ENCODE data around the gene RGL3. TPM values are rescaled to one million over a fixed set of nuclear protein-coding genes. Genes with fewer than 3 reads are reported as not detected.
"Not testable (repeated sequence)": the region's sequence is repeated elsewhere in the genome, so short reads cannot be mapped to it uniquely, and the experiment has no call there.

RGL3 gene
- total RNA-seq, 1 donor from 2014 or later, result not detected

- no peak for DNase-seq
Measured at GRCh38 chr19:11361771-11362731, 57.1 kb downstream of the RGL3 start.

- DNase-seq, result no peak
Measured at GRCh38 chr19:11361037-11361770, 57.9 kb downstream of the RGL3 start.

DNA sequence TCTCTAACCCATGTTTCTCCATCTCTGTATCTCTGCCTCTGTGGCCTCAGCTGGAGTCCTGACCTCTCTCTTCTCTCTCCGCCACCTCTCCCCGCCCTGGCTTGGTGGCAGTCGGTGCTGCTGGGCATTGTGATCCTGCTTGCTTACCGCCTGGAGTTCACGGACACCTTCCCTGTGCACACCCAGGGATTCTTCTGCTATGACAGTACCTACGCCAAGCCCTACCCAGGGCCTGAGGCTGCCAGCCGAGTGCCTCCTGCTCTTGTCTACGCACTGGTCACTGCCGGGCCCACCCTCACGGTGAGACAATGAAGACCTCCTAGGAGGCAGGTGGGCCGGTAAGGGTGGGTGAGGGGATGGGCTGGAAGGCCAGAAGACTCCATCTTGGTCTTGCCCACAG, 59.7 kb downstream of the RGL3 start:
- no peak for DNase-seq

- DNase-seq, result no peak
Measured at GRCh38 chr19:11356676-11357550, 62.2 kb downstream of the RGL3 start.

DNA sequence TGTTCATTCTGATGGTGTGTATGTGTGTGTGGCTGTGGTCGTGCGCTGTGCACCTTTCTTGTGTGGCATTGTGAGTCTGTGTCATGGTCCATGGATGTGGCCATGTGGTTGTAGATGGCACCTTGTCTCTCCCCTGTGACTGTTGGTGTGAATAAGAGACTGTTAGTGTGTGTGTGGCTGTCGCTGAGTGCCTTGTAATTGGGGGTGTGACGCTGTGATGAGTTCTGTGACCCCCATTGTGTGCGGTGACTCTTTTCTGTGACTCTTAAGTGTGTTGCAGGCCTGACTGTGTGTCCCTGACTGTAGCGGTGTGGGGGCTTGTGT, 63.1 kb downstream of the RGL3 start:
- DNase-seq, result no peak

DNA sequence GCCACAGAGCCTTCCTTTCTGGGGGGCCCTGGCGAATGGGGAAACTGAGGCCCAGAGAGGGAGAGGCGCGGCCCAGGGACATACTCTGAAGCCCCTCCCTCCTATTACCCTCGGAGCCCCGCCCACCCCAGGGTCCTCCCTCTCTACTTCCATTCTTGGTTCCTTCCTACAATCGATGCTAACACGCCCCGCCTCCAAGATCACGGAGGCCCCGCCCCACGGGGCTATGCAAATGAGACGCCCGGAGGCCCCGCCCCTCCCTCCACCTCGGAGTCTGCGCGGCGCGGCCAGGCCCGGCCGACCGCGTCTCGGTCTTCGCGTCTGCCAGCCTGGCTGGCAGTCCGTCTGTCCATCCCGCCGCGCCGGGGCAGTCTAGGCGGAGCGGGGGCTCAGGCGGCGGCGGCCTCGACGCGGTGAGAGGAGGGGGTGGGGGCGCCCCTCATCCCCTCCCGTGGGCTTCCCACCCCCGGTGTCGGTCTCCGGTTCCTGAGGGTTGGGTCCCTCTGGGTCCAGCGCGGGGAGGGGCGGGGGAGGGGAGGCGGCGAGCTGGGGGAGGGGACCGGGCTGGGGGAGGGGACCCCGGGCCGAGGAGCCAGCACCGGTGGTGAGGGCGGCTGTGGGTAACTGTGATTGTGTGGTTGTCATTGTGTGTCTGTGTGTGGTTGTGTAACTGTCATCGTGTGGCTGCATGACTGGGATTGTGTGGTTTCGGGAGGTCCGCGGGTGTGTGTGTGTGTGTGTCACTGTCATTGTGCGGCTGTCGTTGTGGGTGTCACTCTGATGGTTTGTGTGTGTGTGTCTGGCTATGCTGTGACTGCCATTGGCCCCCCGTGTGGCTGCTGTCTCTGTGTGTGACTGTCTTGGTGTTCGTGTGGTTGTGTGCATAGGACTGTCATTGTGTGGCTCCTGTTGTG, 63.7 kb downstream of the RGL3 start, which contains the start of gene PLPPR2:
TSS of gene PLPPR2 (plus strand) at position 273 of the 914 bp plus-strand sequence. CDS start 2,242 bp downstream, outside the sequence.
- peak; percentile 87 for DNase-seq

DNA sequence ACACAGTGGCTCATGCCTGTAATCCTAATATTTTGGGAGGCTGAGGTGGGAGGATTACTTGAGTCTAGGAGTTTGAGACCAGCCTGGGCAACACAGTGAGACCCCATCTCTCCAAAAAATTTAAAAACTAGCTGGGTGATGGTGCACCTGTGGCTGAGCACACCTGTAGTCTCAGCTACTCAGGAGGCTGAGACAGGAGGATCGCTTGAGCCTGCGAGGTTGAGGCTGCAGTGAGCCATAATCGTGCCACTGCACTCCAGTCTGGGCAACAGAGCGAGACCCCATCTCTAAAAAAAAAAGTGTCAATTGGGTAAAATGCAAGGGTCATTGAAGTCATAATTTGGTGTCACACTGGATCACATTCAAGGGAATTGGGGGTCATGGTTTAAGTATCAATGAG, 65.0 kb downstream of the RGL3 start:
- not testable (repeated sequence) for DNase-seq

- no peak for DNase-seq
Measured at GRCh38 chr19:11349171-11349570, 69.9 kb downstream of the RGL3 start.

DNA sequence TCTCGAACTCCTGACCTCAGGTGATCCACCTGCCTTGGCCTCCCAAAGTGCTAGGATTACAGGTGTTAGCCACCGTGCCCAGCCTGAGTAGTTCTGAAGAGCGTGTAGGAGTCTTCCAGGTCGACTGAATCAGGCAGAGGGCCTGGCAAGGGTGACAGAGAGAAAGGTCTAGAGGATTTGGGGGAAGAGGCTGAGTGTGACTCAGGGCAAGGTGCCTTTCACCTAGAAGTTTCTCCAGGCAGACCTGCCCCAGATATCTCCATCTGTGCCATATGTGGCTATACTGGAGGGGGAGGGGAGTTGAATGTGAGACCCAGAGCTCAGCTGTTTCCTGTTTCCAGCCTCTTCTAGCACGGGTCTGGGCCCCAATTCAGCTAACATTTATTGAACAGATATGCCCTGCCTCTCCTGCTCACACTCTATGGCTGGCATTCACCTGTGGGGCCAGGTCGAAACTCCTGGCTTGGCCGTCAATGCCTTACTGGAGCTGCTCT, 71.5 kb downstream of the RGL3 start:
- no peak for DNase-seq

GRCh38 chr19:11346104-11346940, 72.8 kb downstream of the RGL3 start, which contains the start of the genes CCDC159 and TMEM205:
CCDC159 (plus strand) TSS chr19:11346519; CDS start chr19:11346607, 88 bp downstream.
TMEM205 (minus strand) TSS chr19:11346268; CDS start chr19:11345619, 649 bp downstream.
- DNase-seq, result peak; percentile 99

DNA sequence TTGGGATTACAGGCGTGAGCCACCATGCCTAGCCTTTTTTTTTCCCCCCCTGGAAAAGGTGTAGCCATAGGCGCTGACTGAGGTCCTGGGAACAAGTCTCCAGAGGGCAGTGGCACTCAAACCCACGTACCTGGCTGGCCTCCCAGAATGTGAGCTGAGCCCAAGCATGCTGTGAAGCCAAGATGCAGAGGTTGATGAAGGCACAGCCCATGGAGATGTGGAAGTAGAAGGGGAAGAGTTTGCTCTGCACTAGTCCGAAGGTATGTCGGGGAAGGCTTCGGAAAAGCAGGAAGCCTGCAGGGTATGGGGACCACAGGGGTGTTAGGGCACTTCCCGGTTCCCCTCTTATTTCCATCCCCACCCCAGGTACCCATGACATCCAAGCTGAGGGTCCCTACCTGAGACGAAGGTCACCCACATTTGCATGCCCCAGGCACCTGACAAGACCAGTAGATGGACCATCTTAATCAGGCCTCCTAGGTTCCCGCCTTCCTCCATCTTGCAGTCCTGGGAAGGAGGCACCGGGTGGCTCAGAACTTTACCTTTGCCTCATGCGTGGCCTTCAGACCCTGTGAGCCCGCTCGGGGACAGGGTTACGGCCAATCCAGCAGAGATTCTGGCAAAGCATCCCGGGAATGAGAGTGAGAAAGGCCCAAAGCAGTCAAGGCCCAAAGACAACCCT, 73.9 kb downstream of the RGL3 start:
- DNase-seq, result no peak

Small RNA genes within 50 kb of the gene (small RNA-seq; reads per million reads assigned to genes)
- gene RF00019, result not detected

Other genes starting within 250 kb of the RGL3 start
- 10.6 TPM for gene KANK2, start 221.8 kb downstream of the RGL3 start, total RNA-seq
- gene ANGPTL8, start 179.7 kb downstream of the RGL3 start, total RNA-seq, result not detected
- 1.7 TPM for gene DOCK6, start 156.8 kb downstream of the RGL3 start, total RNA-seq
- not detected for gene TSPAN16, start 123.2 kb downstream of the RGL3 start, total RNA-seq
- 24.0 TPM for gene RAB3D, start 79.7 kb downstream of the RGL3 start, total RNA-seq
- 28.7 TPM for gene TMEM205, start 73.0 kb downstream of the RGL3 start, total RNA-seq
- gene CCDC159, start 72.8 kb downstream of the RGL3 start, total RNA-seq, result 2.3 TPM
- gene PLPPR2, start 63.9 kb downstream of the RGL3 start, total RNA-seq, result 28.2 TPM
- 1.6 TPM for gene SWSAP1, start 44.6 kb downstream of the RGL3 start, total RNA-seq
- 4.8 TPM for gene EPOR, start 35.0 kb downstream of the RGL3 start, total RNA-seq
- gene ODAD3, start 15.8 kb upstream of the RGL3 start, total RNA-seq, result 0.47 TPM
- 60.2 TPM for gene PRKCSH, start 16.3 kb upstream of the RGL3 start, total RNA-seq
- 105 TPM for gene ELAVL3, start 61.7 kb upstream of the RGL3 start, total RNA-seq
- 8.3 TPM for gene ZNF653, start 86.5 kb upstream of the RGL3 start, total RNA-seq
- 25.3 TPM for gene ECSIT, start 109.8 kb upstream of the RGL3 start, total RNA-seq
- gene CNN1, start 119.5 kb upstream of the RGL3 start, total RNA-seq, result not detected
- 14.2 TPM for gene ELOF1, start 139.9 kb upstream of the RGL3 start, total RNA-seq
- 0.78 TPM for gene ACP5, start 158.3 kb upstream of the RGL3 start, total RNA-seq
- 82.0 TPM for gene ZNF627, start 178.2 kb upstream of the RGL3 start, total RNA-seq

All from occipital lobe (tissue), 3 donors.